ENCODE data around the gene PIGX. TPM values are rescaled to one million over a fixed set of nuclear protein-coding genes. Genes with fewer than 3 reads are reported as not detected.

Gene PIGX
- total RNA-seq, result 18.0 and 21.8 TPM in 2 replicates

GRCh38 chr3:196711838-196712513 lies at the start of gene PIGX, which contains the start of gene CEP19:
TSS of gene PIGX (plus strand) at chr3:196712377.
TSS of gene CEP19 (minus strand) at chr3:196712250. CDS start at chr3:196708657, 3,593 bp downstream.
- ChIA-PET POLR2A (interaction anchor here (0.5 to 2.9 kb wide), 20 partner anchors 14 to 311 kb away, joined by 3 to 44 read pairs (median 5); partner anchors contain the start of genes FBXO45, NRROS, PAK2 and SENP5), CTCF (interaction anchor here (0.8 to 1.0 kb wide), 2 partner anchors 15 to 102 kb away, joined by 3 to 5 read pairs; no protein-coding TSS in a partner anchor)
- no peaks in the 10 kb centered on the region for H3K9me3 Mint-ChIP-seq
- peaks cover 20% of the 10 kb centered on the region for H3K4me1 Mint-ChIP-seq
- H3K4me3 Mint-ChIP-seq, result peak within 1 kb of the TSS; percentile 91
- H3K36me3 Mint-ChIP-seq (ENCODE audit: low read depth), result peaks cover 9% of the 10 kb centered on the region
- DNase-seq, result peak; percentile 96
- intact Hi-C loops (cut with micrococcal nuclease), result loop anchor here (1.0 to 10.0 kb wide), 8 partner anchors 15 to 253 kb away; partner anchors contain the start of genes FBXO45, PAK2, PIGZ and RNF168
- TF ChIP-seq CTCF (IDR thresholded peaks at IDR 0.05), result no peak
- H3K27ac Mint-ChIP-seq, result peak within 1 kb of the TSS; percentile 98
- H3K27me3 Mint-ChIP-seq, result no peaks in the 10 kb centered on the region
- peak; percentile 80 for ATAC-seq (ENCODE audit: low read depth)

- ChIA-PET POLR2A (interaction anchor here (0.6 to 4.1 kb wide), 4 partner anchors 17 to 31 kb away, joined by 3 to 17 read pairs (median 4); partner anchors contain the start of gene NRROS), CTCF (no interaction called here)
- intact Hi-C loops (cut with micrococcal nuclease), result no loop called here
- no peak overlapping the region for H3K4me3 Mint-ChIP-seq
- H3K9me3 Mint-ChIP-seq, result no peaks in the 10 kb centered on the region
- H3K4me1 Mint-ChIP-seq, result peaks cover 13% of the 10 kb centered on the region
- H3K36me3 Mint-ChIP-seq (ENCODE audit: low read depth), result peaks cover 75% of the 10 kb centered on the region
- no peak for TF ChIP-seq CTCF (IDR thresholded peaks at IDR 0.05)
- DNase-seq (no peak), ATAC-seq (ENCODE audit: low read depth) (no peak)
- H3K27ac Mint-ChIP-seq, result no peak overlapping the region
- H3K27me3 Mint-ChIP-seq, result no peaks in the 10 kb centered on the region
Measured at GRCh38 chr3:196662711-196663571, 49.2 kb upstream of the PIGX start.

- POLR2A ChIA-PET, result interaction anchor here (1.1 kb wide), 1 partner anchor 22 kb away, joined by 3 read pairs; no protein-coding TSS in a partner anchor
- H3K27ac Mint-ChIP-seq, result peak overlapping the region; percentile 7
- intact Hi-C loops (cut with micrococcal nuclease), result no loop called here
Measured at GRCh38 chr3:196666001-196666867, 45.9 kb upstream of the PIGX start.

More at GRCh38 chr3:196666001-196666867, 45.9 kb upstream of the PIGX start:
- peaks cover 45% of the 10 kb centered on the region for H3K36me3 Mint-ChIP-seq (ENCODE audit: low read depth)
- CTCF ChIA-PET, result no interaction called here
- no peak overlapping the region for H3K4me3 Mint-ChIP-seq
- DNase-seq (no peak), ATAC-seq (ENCODE audit: low read depth) (no peak)
- peaks cover 44% of the 10 kb centered on the region for H3K4me1 Mint-ChIP-seq
- H3K27me3 Mint-ChIP-seq, result no peaks in the 10 kb centered on the region
- TF ChIP-seq CTCF (IDR thresholded peaks at IDR 0.05), result no peak
- no peaks in the 10 kb centered on the region for H3K9me3 Mint-ChIP-seq

Measured in activated B cell treated with CpG ODN at 0.5 μM for 24 hours (primary cell).